H9 (cell line): ENCODE results near the gene GLB1L2. TPM values are rescaled to one million over a fixed set of nuclear protein-coding genes. Genes with fewer than 3 reads are reported as not detected.

ENCODE experiments used
- DNase-seq: peaks from one replicate; pipeline ENCODE4 v3.0.0-alpha.2; 2017
- H2AFZ ChIP-seq: one replicate; pipeline ENCODE4 v1.6.1; 2013; ENCODE audit warnings: mild to moderate bottlenecking, low read length, control low read depth, moderate library complexity
- H2AK5ac ChIP-seq: 2 replicates; pipeline ENCODE4 v1.6.1; 2013; ENCODE audit warnings: low read length, control low read depth, mixed read lengths; ENCODE audit not compliant: insufficient read length
- H2BK120ac ChIP-seq: one replicate; pipeline ENCODE4 v1.6.1; 2013; ENCODE audit warnings: low read depth, mild to moderate bottlenecking, low read length, control low read depth, inconsistent platforms; ENCODE audit not compliant: poor library complexity, severe bottlenecking
- H2BK12ac ChIP-seq: 2 replicates; pipeline ENCODE4 v1.6.1; 2013; ENCODE audit warnings: low read length, control low read depth, mixed read lengths, low read depth; ENCODE audit not compliant: insufficient read length
- H2BK15ac ChIP-seq: 2 replicates; pipeline ENCODE4 v1.6.1; 2013; ENCODE audit warnings: low read depth, low read length, control low read depth
- H2BK20ac ChIP-seq: one replicate; pipeline ENCODE4 v1.6.1; 2013; ENCODE audit warnings: low read depth, mild to moderate bottlenecking, low read length, control low read depth, inconsistent platforms; ENCODE audit not compliant: poor library complexity, severe bottlenecking
- H2BK5ac ChIP-seq: 2 replicates; pipeline ENCODE4 v1.6.1; 2013; ENCODE audit warnings: low read length, control low read depth, mixed read lengths; ENCODE audit not compliant: insufficient read length
- H3K14ac ChIP-seq: 2 replicates; pipeline ENCODE4 v1.6.1; 2013; ENCODE audit warnings: low read length, control low read depth; ENCODE audit not compliant: insufficient read depth
- H3K18ac ChIP-seq: 2 replicates; pipeline ENCODE4 v1.6.1; 2013; ENCODE audit warnings: low read depth, mild to moderate bottlenecking, mixed read lengths, low read length, control low read depth; ENCODE audit not compliant: insufficient read length
- H3K23ac ChIP-seq: 2 replicates; pipeline ENCODE4 v1.6.1; 2013; ENCODE audit warnings: low read length, control low read depth, mixed read lengths, low read depth; ENCODE audit not compliant: insufficient read length
- H3K23me2 ChIP-seq: 2 replicates; pipeline ENCODE4 v1.6.1; 2013; ENCODE audit warnings: low read depth, mild to moderate bottlenecking, mixed read lengths, low read length, control low read depth; ENCODE audit not compliant: insufficient read length, poor library complexity, severe bottlenecking
- H3K27ac ChIP-seq: 2 replicates; pipeline ENCODE4 v1.5.1; 2013; ENCODE audit warnings: low read length, control low read depth, mixed read lengths, low read depth; ENCODE audit not compliant: insufficient read length
- H3K27me3 ChIP-seq: 2 replicates; pipeline ENCODE4 v1.6.1; 2013; ENCODE audit warnings: low read length, control low read depth, inconsistent platforms; ENCODE audit not compliant: insufficient read depth
- H3K4ac ChIP-seq: 2 replicates; pipeline ENCODE4 v1.6.1; 2013; ENCODE audit warnings: low read depth, mild to moderate bottlenecking, control low read depth, inconsistent platforms, low read length, moderate library complexity
- H3K4me1 ChIP-seq: 2 replicates; pipeline ENCODE4 v1.6.1; 2013; ENCODE audit warnings: low read length, control low read depth, inconsistent platforms; ENCODE audit not compliant: insufficient read depth
- H3K4me2 ChIP-seq: 2 replicates; pipeline ENCODE4 v1.6.1; 2013; ENCODE audit warnings: low read length, control low read depth, mixed read lengths; ENCODE audit not compliant: insufficient read length, insufficient read depth
- H3K56ac ChIP-seq: 2 replicates; pipeline ENCODE4 v1.6.1; 2013; ENCODE audit warnings: low read depth, mild to moderate bottlenecking, mixed read lengths, low read length, control low read depth; ENCODE audit not compliant: insufficient read length
- H3K79me1 ChIP-seq: 2 replicates; pipeline ENCODE4 v1.6.1; 2013; ENCODE audit warnings: low read depth, mild to moderate bottlenecking, moderate library complexity, low read length, control low read depth, inconsistent platforms; ENCODE audit not compliant: insufficient read depth, poor library complexity, severe bottlenecking
- H3K79me2 ChIP-seq: 2 replicates; pipeline ENCODE4 v1.6.1; 2013; ENCODE audit warnings: low read length, control low read depth, inconsistent platforms; ENCODE audit not compliant: insufficient read depth
- H3K9ac ChIP-seq: 2 replicates; pipeline ENCODE4 v1.6.1; 2013; ENCODE audit warnings: low read length, control low read depth, mixed read lengths; ENCODE audit not compliant: insufficient read length; ENCODE audit errors: extremely low read depth
- H3K9me3 ChIP-seq: one replicate; pipeline ENCODE4 v1.6.1; 2013; ENCODE audit warnings: low read depth, low read length, inconsistent platforms; ENCODE audit not compliant: control insufficient read depth
- H3T11ph ChIP-seq: one replicate; pipeline ENCODE4 v1.6.1; 2013; ENCODE audit warnings: mild to moderate bottlenecking, low read length, control low read depth, inconsistent platforms
- H4K20me1 ChIP-seq: one replicate; pipeline ENCODE4 v1.6.1; 2013; ENCODE audit not compliant: control insufficient read depth, insufficient read length, insufficient read depth
- H4K5ac ChIP-seq: 2 replicates; pipeline ENCODE4 v1.6.1; 2013; ENCODE audit warnings: low read depth, mild to moderate bottlenecking, mixed read lengths, low read length, control low read depth; ENCODE audit not compliant: insufficient read length
- H4K8ac ChIP-seq: replicated peaks from 2 replicates; pipeline ENCODE4 v1.6.1; 2013; ENCODE audit warnings: low read length, control low read depth, mixed read lengths, low read depth; ENCODE audit not compliant: insufficient read length
- H4K91ac ChIP-seq: 2 replicates; pipeline ENCODE4 v1.6.1; 2013; ENCODE audit warnings: low read depth, mild to moderate bottlenecking, moderate library complexity, mixed read lengths, low read length, control low read depth; ENCODE audit not compliant: insufficient read length
- H3K27ac Mint-ChIP-seq, 3 experiments: 2 replicates in 2 of 3; 3 replicates in 1 of 3; pipeline ENCODE4 v1.8.0; 2020 to 2021; ENCODE audit warnings: mixed read lengths in 3 of 3, mild to moderate bottlenecking in 1 of 3, moderate library complexity in 1 of 3
- H3K27me3 Mint-ChIP-seq: 2 replicates; pipeline ENCODE4 v1.8.0; 2021; ENCODE audit warnings: low read depth, mild to moderate bottlenecking, moderate library complexity, mixed read lengths
- H3K36me3 Mint-ChIP-seq, 3 experiments: 2 replicates in 2 of 3; 3 replicates in 1 of 3; pipeline ENCODE4 v1.8.0; 2020 to 2021; ENCODE audit warnings: low read depth in 3 of 3, mixed read lengths in 3 of 3; ENCODE audit not compliant: insufficient read depth in 1 of 3
- H3K4me1 Mint-ChIP-seq, 2 experiments: 2 replicates each; pipeline ENCODE4 v1.8.0; 2020; ENCODE audit warnings: mixed read lengths in 2 of 2
- H3K4me3 Mint-ChIP-seq, 2 experiments: 2 replicates in 1 of 2; 3 replicates in 1 of 2; pipeline ENCODE4 v1.8.0; 2020 to 2021; ENCODE audit warnings: mild to moderate bottlenecking in 2 of 2, mixed read lengths in 2 of 2, moderate library complexity in 1 of 2
- H3K9me3 Mint-ChIP-seq, 2 experiments: 2 replicates in 1 of 2; 3 replicates in 1 of 2; pipeline ENCODE4 v1.8.0; 2020; ENCODE audit warnings: mild to moderate bottlenecking in 2 of 2, mixed read lengths in 2 of 2, moderate library complexity in 1 of 2
- CTCF ChIP-seq: fragments of 200-600 bp; sonication (generic); conservative IDR thresholded peaks from 3 replicates; pipeline ENCODE4 v1.8.0; 2021; ENCODE audit warnings: antibody characterized with exemption, mild to moderate bottlenecking
- WGBS: extraction: QIAGEN DNeasy Blood & Tissue Kit; methylation state at CpG from one replicate; pipeline ENCODE4 v1.1.7; 2013; ENCODE audit warnings: missing lambda C conversion rate, low lambda C conversion rate, mixed read lengths; ENCODE audit not compliant: insufficient read length; ENCODE audit errors: extremely low coverage; 5-methylcytosine and 5-hydroxymethylcytosine counted together
- total RNA-seq: library from RNA; stranded (reverse); gene quantifications from 2 replicates; pipeline ENCODE4 v1.2.1, GENCODE V29; 2021

GLB1L2 gene
- total RNA-seq, 1 experiment from 2014 or later = 2.4 TPM

GRCh38 chr11:134347441-134347840, 15.7 kb downstream of the GLB1L2 start:
- Histone ChIP-seq H4K5ac (no peak overlapping the region), H3K14ac (no peak overlapping the region; the same call in 1 of the 2 replicates), H3K56ac (no peak overlapping the region), H3K23ac (no peak overlapping the region), H3K9ac (no peak overlapping the region), H3K4me2 (no peak overlapping the region), H4K20me1 (no peaks in the 10 kb centered on the region), H3K79me1 (no peaks in the 10 kb centered on the region), H3K27me3 (no peaks in the 10 kb centered on the region), H2BK20ac (no peak overlapping the region), H3K9me3 (no peaks in the 10 kb centered on the region), H3K4me1 (peaks cover 7% of the 10 kb centered on the region; the same call in 1 of the 2 replicates), H3K18ac (no peak overlapping the region), H4K8ac (no peak overlapping the region), H3K4ac (no peak overlapping the region), H2BK15ac (no peak overlapping the region), H3K79me2 (no peaks in the 10 kb centered on the region), H3K23me2 (no peaks in the 10 kb centered on the region), H3T11ph (no peak overlapping the region), H4K91ac (no peak overlapping the region), H2BK12ac (no peak overlapping the region), H3K27ac (no peak overlapping the region), H2AK5ac (no peak overlapping the region), H2BK120ac (no peak overlapping the region), H2BK5ac (no peak overlapping the region), H2AFZ (no peak overlapping the region)
- DNase-seq = peak; percentile 12
- no peak overlapping the region for H3K27ac Mint-ChIP-seq
- no peak for TF ChIP-seq CTCF
- WGBS = no CpG with 5 or more reads among the region's 10 CpGs
- no peak overlapping the region for H3K4me3 Mint-ChIP-seq
- H3K36me3 Mint-ChIP-seq = no peaks in the 10 kb centered on the region; a peak in 1 of 7 replicates
- H3K4me1 Mint-ChIP-seq = peaks cover 11 to 12% of the 10 kb centered on the region in 2 experiments
- H3K27me3 Mint-ChIP-seq = peaks cover 16% of the 10 kb centered on the region
- H3K9me3 Mint-ChIP-seq = no peaks in the 10 kb centered on the region
